OCI-LY7 (cell line): ENCODE measurements around the gene PROSER1. TPM values are rescaled to one million over a fixed set of nuclear protein-coding genes. Genes with fewer than 3 reads are reported as not detected.

Experiments used
- BruUV-seq: library from RNA; stranded (reverse); fragments of 400-500 nt; replicated peaks from 2 replicates; lab custom pipeline; 2021; lab: Mats Ljungman, UMichigan
- CTCF ChIA-PET: fragments of 300-600 bp; sonication (Branson Sonifier 250); formaldehyde crosslinking; loops from one replicate; lab custom pipeline; 2022; ENCODE audit warnings: antibody characterized with exemption; ENCODE audit not compliant: unreplicated experiment; lab: Charles Lee
- POLR2A ChIA-PET: fragments of 300-600 bp; sonication (Branson Sonifier 250); formaldehyde crosslinking; loops from one replicate; lab custom pipeline; 2022; ENCODE audit warnings: antibody characterized with exemption; lab: Charles Lee
- DNase-seq: peaks from one replicate; pipeline ENCODE4 v3.0.0-alpha.2; 2015; ENCODE audit warnings: low spot score
- H2AFZ ChIP-seq: fragments of 200-600 bp; sonication (generic), shearing (Covaris generic); 2 replicates; pipeline ENCODE4 v1.6.1; 2014; ENCODE audit warnings: mild to moderate bottlenecking, antibody characterized with exemption, low read length, moderate library complexity
- H3K27ac ChIP-seq: fragments of 200-600 bp; sonication (generic); 2 replicates; pipeline ENCODE4 v1.5.1; 2014; ENCODE audit warnings: mixed run types, low read depth, mild to moderate bottlenecking, moderate library complexity, low read length, inconsistent platforms; ENCODE audit not compliant: poor library complexity, severe bottlenecking
- H3K36me3 ChIP-seq: fragments of 200-600 bp; sonication (generic); 2 replicates; pipeline ENCODE4 v1.6.1; 2014; ENCODE audit warnings: mild to moderate bottlenecking, antibody characterized with exemption, low read length, moderate library complexity, mixed read lengths; ENCODE audit not compliant: insufficient read depth
- H3K4me1 ChIP-seq: fragments of 200-600 bp; sonication (generic); 2 replicates; pipeline ENCODE4 v1.5.1; 2014; ENCODE audit warnings: mild to moderate bottlenecking, low read length; ENCODE audit not compliant: insufficient read depth, poor library complexity, severe bottlenecking
- H3K4me2 ChIP-seq: fragments of 200-600 bp; sonication (generic); 2 replicates; pipeline ENCODE4 v1.6.1; 2014; ENCODE audit warnings: mild to moderate bottlenecking, low read length
- H3K4me3 ChIP-seq: fragments of 200-600 bp; sonication (generic); 2 replicates; pipeline ENCODE4 v1.5.1; 2014; ENCODE audit warnings: mild to moderate bottlenecking, low read depth, low read length; ENCODE audit not compliant: poor library complexity, severe bottlenecking
- H3K79me2 ChIP-seq: fragments of 200-600 bp; sonication (generic); 2 replicates; pipeline ENCODE4 v1.6.1; 2016; ENCODE audit warnings: low read depth, mild to moderate bottlenecking, low read length, moderate library complexity, mixed read lengths; ENCODE audit not compliant: insufficient read depth
- H3K9me2 ChIP-seq: fragments of 200-600 bp; sonication (generic); 2 replicates; pipeline ENCODE4 v1.6.1; 2016; ENCODE audit warnings: mild to moderate bottlenecking, low read length, mixed read lengths; ENCODE audit not compliant: insufficient read depth
- H3K9me3 ChIP-seq: fragments of 200-600 bp; sonication (generic); 2 replicates; pipeline ENCODE4 v1.6.1; 2014; ENCODE audit warnings: mild to moderate bottlenecking, mixed run types, low read length, mixed read lengths
- H4K20me1 ChIP-seq: fragments of 200-600 bp; sonication (generic); 2 replicates; pipeline ENCODE4 v1.6.1; 2014; ENCODE audit warnings: mild to moderate bottlenecking, antibody characterized with exemption, low read length, moderate library complexity, mixed read lengths; ENCODE audit not compliant: insufficient read depth
- CTCF ChIP-seq: fragments of 200-600 bp; sonication (generic); conservative IDR thresholded peaks from 2 replicates; pipeline ENCODE4 v1.5.1; 2014; ENCODE audit warnings: mild to moderate bottlenecking, antibody characterized with exemption, low read length, moderate library complexity, mixed read lengths
- EZH2phosphoT487 ChIP-seq: fragments of 200-600 bp; sonication (generic); IDR thresholded peaks from 2 replicates; pipeline ENCODE4 v1.6.1; 2018; ENCODE audit warnings: low read depth, borderline replicate concordance, mild to moderate bottlenecking, mixed run types, antibody characterized with exemption, low read length, moderate library complexity, mixed read lengths
- intact Hi-C: fragments of 100-400 bp; cut with micrococcal nuclease; formaldehyde crosslinking; loops from one replicate; pipeline ENCODE4 v1.10.0; 2022; ENCODE audit not compliant: unreplicated experiment
- total RNA-seq, 2 experiments: library from RNA; depleted of rRNA in 1 of 2; stranded (reverse); fragments of >200 nt in 1 of 2; shearing (Covaris generic) in 1 of 2; gene quantifications; 2 replicates each; pipeline ENCODE4 v1.2.3, GENCODE V29; 2014 to 2022

PROSER1 gene
- total RNA-seq, 2 experiments from 2014 or later = 43.3 to 85.8 TPM

- Histone ChIP-seq H3K9me3 (0 out of 2 replicates have a peak, but pooled peaks cover 15% of the 10 kb centered on the region), H3K27ac (no peak overlapping the region), H2AFZ (no peak overlapping the region), H3K4me3 (no peak overlapping the region), H3K36me3 (peaks cover 35% of the 10 kb centered on the region), H3K4me2 (no peak overlapping the region), H3K4me1 (peaks cover 11% of the 10 kb centered on the region), H4K20me1 (no peaks in the 10 kb centered on the region), H3K9me2 (no peaks in the 10 kb centered on the region), H3K79me2 (no peaks in the 10 kb centered on the region)
- no peak for DNase-seq
- CTCF ChIA-PET = no interaction called here
- BruUV-seq = no TSS peak
- POLR2A ChIA-PET = interaction anchor here (1.2 to 1.4 kb wide), 2 partner anchors 170 to 190 kb away, joined by 3 to 4 read pairs; no protein-coding TSS in a partner anchor
- TF ChIP-seq EZH2phosphoT487 = no peak
- TF ChIP-seq CTCF = no peak
- intact Hi-C loops = no loop called here
Observed at GRCh38 chr13:39056018-39056417, 18.1 kb upstream of the PROSER1 start.

GRCh38 chr13:39054112-39054511, 16.2 kb upstream of the PROSER1 start:
- no TSS peak for BruUV-seq
- no peak overlapping the region for H2AFZ ChIP-seq
- CTCF ChIA-PET = no interaction called here
- intact Hi-C loops = no loop called here
- no peaks in the 10 kb centered on the region for H3K4me1 ChIP-seq
- H3K4me2 ChIP-seq = no peak overlapping the region
- no peak overlapping the region for H3K27ac ChIP-seq
- H3K4me3 ChIP-seq = no peak overlapping the region
- peaks cover 35% of the 10 kb centered on the region for H3K36me3 ChIP-seq
- H3K9me3 ChIP-seq = 0 out of 2 replicates have a peak, but pooled peaks cover 15% of the 10 kb centered on the region
- no peaks in the 10 kb centered on the region for H3K79me2 ChIP-seq
- TF ChIP-seq EZH2phosphoT487 (no peak), CTCF (no peak)
- H3K9me2 ChIP-seq = no peaks in the 10 kb centered on the region
- no peaks in the 10 kb centered on the region for H4K20me1 ChIP-seq
- POLR2A ChIA-PET = no interaction called here
- DNase-seq = no peak

GRCh38 chr13:39052944-39053343, 15.1 kb upstream of the PROSER1 start:
- intact Hi-C loops = no loop called here
- no peak overlapping the region for H3K4me2 ChIP-seq
- no peak overlapping the region for H3K4me3 ChIP-seq
- ChIA-PET CTCF (no interaction called here), POLR2A (interaction anchor here (0.6 kb wide), 1 partner anchor 379 kb away, joined by 3 read pairs; no protein-coding TSS in a partner anchor)
- H2AFZ ChIP-seq = no peak overlapping the region
- H4K20me1 ChIP-seq = no peaks in the 10 kb centered on the region
- 0 out of 2 replicates have a peak, but pooled peaks cover 12% of the 10 kb centered on the region for H3K9me3 ChIP-seq
- H3K4me1 ChIP-seq = no peaks in the 10 kb centered on the region
- TF ChIP-seq CTCF (no peak), EZH2phosphoT487 (no peak)
- no peak overlapping the region for H3K27ac ChIP-seq
- no peaks in the 10 kb centered on the region for H3K79me2 ChIP-seq
- DNase-seq = no peak
- peaks cover 44% of the 10 kb centered on the region for H3K36me3 ChIP-seq
- BruUV-seq = no TSS peak
- H3K9me2 ChIP-seq = no peaks in the 10 kb centered on the region
